ENCODE measurements around the gene NEK2. TPM values are rescaled to one million over a fixed set of nuclear protein-coding genes. Genes with fewer than 3 reads are reported as not detected.
A peak's percentile ranks its signal among the peaks of the same experiment; 100 is the strongest.

Gene NEK2
- total and polyA plus RNA-seq, 2 of the 13 experiments (the other 11 are each of a cell fraction or from before 2014, with no cell fraction given): 10.9 to 40.8 TPM

GRCh38 chr1:211724687-211725196 is 49.3 kb upstream of the NEK2 start (continued):
- TF ChIP-seq AFF4 (CRISPR knock-in tag; IDR thresholded peaks at IDR 0.05) (no peak), FIP1L1 (IDR thresholded peaks at IDR 0.05; ENCODE audit: borderline replicate concordance, insufficient read depth, low read depth, low read length) (no peak), ZKSCAN8 (CRISPR knock-in tag; IDR thresholded peaks at IDR 0.05; ENCODE audit: borderline replicate concordance) (no peak), ARID5B (CRISPR knock-in tag; IDR thresholded peaks at IDR 0.05) (peak; percentile 34; the same call in 1 of the 2 replicates), ATF3 (CRISPR knock-in tag; IDR thresholded peaks at IDR 0.05) (no peak), ZBTB3 (CRISPR knock-in tag; IDR thresholded peaks at IDR 0.05; ENCODE audit: borderline replicate concordance, low read depth) (no peak), ELF3 (CRISPR knock-in tag; IDR thresholded peaks at IDR 0.05) (0 out of 2 replicates have a peak, but pooled peaks have one; percentile 16), HOXD1 (CRISPR knock-in tag; IDR thresholded peaks at IDR 0.05) (no peak), ELK4 (CRISPR knock-in tag; IDR thresholded peaks at IDR 0.05; ENCODE audit: borderline replicate concordance) (no peak), ZNF296 (CRISPR knock-in tag; conservative IDR thresholded peaks at IDR 0.05) (no peak), POLR2AphosphoS2 (IDR thresholded peaks at IDR 0.05; ENCODE audit: low read depth, low read length) (no peak), RXRA (CRISPR knock-in tag; IDR thresholded peaks at IDR 0.05) (peak; percentile 54; the same call in 1 of the 2 replicates), ZNF605 (CRISPR knock-in tag; IDR thresholded peaks at IDR 0.05) (no peak), ATF6 (CRISPR knock-in tag; conservative IDR thresholded peaks at IDR 0.05) (no peak), MAF1 (CRISPR knock-in tag; IDR thresholded peaks at IDR 0.05; ENCODE audit: borderline replicate concordance) (no peak), DBP (CRISPR knock-in tag; IDR thresholded peaks at IDR 0.05; ENCODE audit: not compliant biosample characterization) (no peak), ZNF850 (CRISPR knock-in tag; conservative IDR thresholded peaks at IDR 0.05) (no peak)

Data from HepG2 (cell line).